K562 (cell line): ENCODE data around the gene SRRD. TPM values are rescaled to one million over a fixed set of nuclear protein-coding genes. Genes with fewer than 3 reads are reported as not detected.

Experiments
- DNMT1 ChIP-seq: fragments of 450-650 bp; IDR thresholded peaks from 2 replicates; pipeline ENCODE4 v1.6.1; 2016; ENCODE audit warnings: antibody characterized with exemption, mild to moderate bottlenecking
- FOXA1 ChIP-seq: fragments of 450-650 bp; IDR thresholded peaks from 2 replicates; pipeline ENCODE4 v1.6.1; 2016; ENCODE audit warnings: mild to moderate bottlenecking, borderline replicate concordance
- HCFC1 ChIP-seq: IDR thresholded peaks from 2 replicates; pipeline ENCODE4 v1.6.1; 2012; ENCODE audit warnings: low read depth, low read length, improper control_type of control experiment
- HOMEZ ChIP-seq: fragments of 250-450 bp; sonication (Bioruptor Pico); IDR thresholded peaks from 2 replicates; pipeline ENCODE4 v1.4.0; 2020; ENCODE audit warnings: mild to moderate bottlenecking, moderate library complexity
- KDM1A ChIP-seq, 2 experiments: fragments of 450-650 bp; IDR thresholded peaks; 2 replicates each; pipeline ENCODE4 v1.6.1; 2016; ENCODE audit warnings: mild to moderate bottlenecking in 2 of 2
- PCBP2 ChIP-seq: fragments of 200-400 bp; formaldehyde crosslinking; IDR thresholded peaks from 2 replicates; pipeline ENCODE4 v1.6.1; 2018; ENCODE audit warnings: low read length, low read depth, mild to moderate bottlenecking, moderate library complexity; ENCODE audit not compliant: poor library complexity, severe bottlenecking
- RHOXF2B ChIP-seq: fragments of 250-450 bp; sonication (Bioruptor Pico); conservative IDR thresholded peaks from 2 replicates; pipeline ENCODE4 v1.5.1; 2021
- ZNF668 ChIP-seq: fragments of 250-450 bp; sonication (Bioruptor Pico); IDR thresholded peaks from 2 replicates; pipeline ENCODE4 v1.8.0; 2022; ENCODE audit warnings: mild to moderate bottlenecking, inconsistent platforms
- ZNF79 ChIP-seq: fragments of 250-450 bp; sonication (Bioruptor Pico); IDR thresholded peaks from 2 replicates; pipeline ENCODE4 v1.4.0; 2020; ENCODE audit warnings: low read depth, mild to moderate bottlenecking, moderate library complexity
- polyA plus RNA-seq, 8 experiments: library from polyadenylated mRNA; depleted of rRNA in 4 of 8; stranded (reverse) in 5 of 8; unstranded in 3 of 8; fragments of >200 nt; fragmentation: Nextera tagmentation in 2 of 8; fragmentation: Illumina TruSeq in 1 of 8; extraction: Ambion mirVana in 2 of 8; extraction: Trizol in 1 of 8; gene quantifications; 2 replicates each; pipeline versions ENCODE4 v1.2.1 to v1.2.3, GENCODE V29; 2011 to 2014; ENCODE audit warnings: inconsistent platforms in 1 of 8, missing spikeins in 1 of 8
- total RNA-seq, 7 experiments: library from RNA; depleted of rRNA in 6 of 7; stranded (reverse); fragments of >200 nt in 6 of 7; fragmentation: Illumina TruSeq in 2 of 7; extraction: Trizol in 2 of 7; gene quantifications; 2 replicates each; pipeline versions ENCODE4 v1.2.1 to v1.2.3, GENCODE V29; 2011 to 2021; ENCODE audit warnings: low replicate concordance in 1 of 7
- TF ChIP-seq, protein P1 (sequence below): fragments of 250-450 bp; sonication (Bioruptor Pico); IDR thresholded peaks from 2 replicates; pipeline ENCODE4 v1.9.0; 2021; ENCODE audit warnings: mild to moderate bottlenecking, inconsistent platforms
- TF ChIP-seq, protein P2 (sequence below): sonication (generic); formaldehyde crosslinking; IDR thresholded peaks from 2 replicates; pipeline ENCODE4 v1.8.1; 2022; ENCODE audit warnings: missing genetic modification reagents
- TF ChIP-seq, protein P3 (sequence below): IDR thresholded peaks from 2 replicates; pipeline ENCODE4 v1.6.1; 2014; ENCODE audit warnings: antibody characterized with exemption
- TF ChIP-seq, protein P4 (sequence below): fragments of 450-650 bp; IDR thresholded peaks from 2 replicates; pipeline ENCODE4 v1.6.1; 2016
- TF ChIP-seq, protein P5 (sequence below): fragments of 450-650 bp; IDR thresholded peaks from 2 replicates; pipeline ENCODE4 v1.7.1; 2018; ENCODE audit warnings: mild to moderate bottlenecking, low read depth; ENCODE audit not compliant: partially characterized antibody

The SRRD gene
- total and polyA plus RNA-seq, 9 of the 15 experiments (the other 6 are each of a cell fraction or from before 2014, with no cell fraction given), result 4.9 to 59.4 (median 34.4) TPM

DNA sequence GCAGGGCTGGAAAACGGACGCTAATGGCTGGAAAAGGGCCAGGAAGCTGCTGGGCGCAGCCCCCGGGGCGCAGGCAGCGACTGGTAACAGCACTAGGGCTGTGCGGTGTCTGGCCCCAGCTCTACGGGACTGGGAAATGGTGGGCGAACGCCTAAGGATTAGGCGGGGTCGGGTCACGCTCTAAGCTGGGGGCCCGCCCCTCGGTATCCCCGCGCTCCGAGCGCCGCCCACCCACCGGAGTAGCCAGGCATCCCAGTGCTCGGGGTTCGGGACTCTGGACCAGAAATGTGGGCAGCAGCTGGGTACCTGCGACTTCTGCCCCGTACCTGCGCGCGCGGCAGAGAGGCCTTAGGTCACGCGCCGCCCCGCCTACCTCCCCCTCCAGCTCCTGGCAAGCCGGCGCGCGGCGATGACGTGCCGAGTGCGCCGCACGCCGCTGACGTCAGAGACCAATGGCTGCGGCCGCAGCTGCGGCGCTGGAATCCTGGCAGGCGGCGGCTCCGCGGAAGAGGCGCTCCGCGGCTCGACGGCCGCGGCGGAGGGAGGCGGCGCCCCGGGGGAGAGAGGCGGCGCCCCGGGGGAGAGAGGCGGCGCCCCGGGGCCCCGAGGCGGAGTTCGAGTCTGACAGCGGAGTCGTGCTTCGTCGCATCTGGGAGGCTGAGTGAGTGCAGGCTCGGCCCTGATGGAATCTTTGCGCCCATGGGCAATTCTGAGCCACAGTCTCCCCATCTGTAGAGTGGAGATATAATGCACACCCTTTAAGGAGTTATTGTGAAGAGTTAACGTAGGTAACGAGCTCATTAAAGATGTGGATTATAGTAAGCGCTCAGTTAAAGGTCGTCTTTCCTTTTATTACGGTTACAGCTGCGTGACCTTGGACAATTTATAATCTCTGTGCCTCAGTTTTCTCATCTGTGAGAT, at the start of gene SRRD, which contains the start of gene HPS4 (continued):
- TF ChIP-seq KDM1A (IDR thresholded peaks at IDR 0.05), result peak; percentile 97 to 99
- TF ChIP-seq HOMEZ (CRISPR knock-in tag), result no peak
- TF ChIP-seq FOXA1, result no peak
- TF ChIP-seq DNMT1, result no peak
- TF ChIP-seq RHOXF2B (CRISPR knock-in tag), result no peak
- TF ChIP-seq, protein P1, sequence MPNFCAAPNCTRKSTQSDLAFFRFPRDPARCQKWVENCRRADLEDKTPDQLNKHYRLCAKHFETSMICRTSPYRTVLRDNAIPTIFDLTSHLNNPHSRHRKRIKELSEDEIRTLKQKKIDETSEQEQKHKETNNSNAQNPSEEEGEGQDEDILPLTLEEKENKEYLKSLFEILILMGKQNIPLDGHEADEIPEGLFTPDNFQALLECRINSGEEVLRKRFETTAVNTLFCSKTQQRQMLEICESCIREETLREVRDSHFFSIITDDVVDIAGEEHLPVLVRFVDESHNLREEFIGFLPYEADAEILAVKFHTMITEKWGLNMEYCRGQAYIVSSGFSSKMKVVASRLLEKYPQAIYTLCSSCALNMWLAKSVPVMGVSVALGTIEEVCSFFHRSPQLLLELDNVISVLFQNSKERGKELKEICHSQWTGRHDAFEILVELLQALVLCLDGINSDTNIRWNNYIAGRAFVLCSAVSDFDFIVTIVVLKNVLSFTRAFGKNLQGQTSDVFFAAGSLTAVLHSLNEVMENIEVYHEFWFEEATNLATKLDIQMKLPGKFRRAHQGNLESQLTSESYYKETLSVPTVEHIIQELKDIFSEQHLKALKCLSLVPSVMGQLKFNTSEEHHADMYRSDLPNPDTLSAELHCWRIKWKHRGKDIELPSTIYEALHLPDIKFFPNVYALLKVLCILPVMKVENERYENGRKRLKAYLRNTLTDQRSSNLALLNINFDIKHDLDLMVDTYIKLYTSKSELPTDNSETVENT (CRISPR knock-in tag), result no peak
- TF ChIP-seq, protein P2, sequence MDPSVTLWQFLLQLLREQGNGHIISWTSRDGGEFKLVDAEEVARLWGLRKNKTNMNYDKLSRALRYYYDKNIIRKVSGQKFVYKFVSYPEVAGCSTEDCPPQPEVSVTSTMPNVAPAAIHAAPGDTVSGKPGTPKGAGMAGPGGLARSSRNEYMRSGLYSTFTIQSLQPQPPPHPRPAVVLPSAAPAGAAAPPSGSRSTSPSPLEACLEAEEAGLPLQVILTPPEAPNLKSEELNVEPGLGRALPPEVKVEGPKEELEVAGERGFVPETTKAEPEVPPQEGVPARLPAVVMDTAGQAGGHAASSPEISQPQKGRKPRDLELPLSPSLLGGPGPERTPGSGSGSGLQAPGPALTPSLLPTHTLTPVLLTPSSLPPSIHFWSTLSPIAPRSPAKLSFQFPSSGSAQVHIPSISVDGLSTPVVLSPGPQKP, result no peak
- peak; percentile 87 for TF ChIP-seq HCFC1
- TF ChIP-seq, protein P3, sequence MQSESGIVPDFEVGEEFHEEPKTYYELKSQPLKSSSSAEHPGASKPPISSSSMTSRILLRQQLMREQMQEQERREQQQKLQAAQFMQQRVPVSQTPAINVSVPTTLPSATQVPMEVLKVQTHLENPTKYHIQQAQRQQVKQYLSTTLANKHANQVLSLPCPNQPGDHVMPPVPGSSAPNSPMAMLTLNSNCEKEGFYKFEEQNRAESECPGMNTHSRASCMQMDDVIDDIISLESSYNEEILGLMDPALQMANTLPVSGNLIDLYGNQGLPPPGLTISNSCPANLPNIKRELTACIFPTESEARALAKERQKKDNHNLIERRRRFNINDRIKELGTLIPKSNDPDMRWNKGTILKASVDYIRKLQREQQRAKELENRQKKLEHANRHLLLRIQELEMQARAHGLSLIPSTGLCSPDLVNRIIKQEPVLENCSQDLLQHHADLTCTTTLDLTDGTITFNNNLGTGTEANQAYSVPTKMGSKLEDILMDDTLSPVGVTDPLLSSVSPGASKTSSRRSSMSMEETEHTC, result peak; percentile 91
- TF ChIP-seq, protein P4, sequence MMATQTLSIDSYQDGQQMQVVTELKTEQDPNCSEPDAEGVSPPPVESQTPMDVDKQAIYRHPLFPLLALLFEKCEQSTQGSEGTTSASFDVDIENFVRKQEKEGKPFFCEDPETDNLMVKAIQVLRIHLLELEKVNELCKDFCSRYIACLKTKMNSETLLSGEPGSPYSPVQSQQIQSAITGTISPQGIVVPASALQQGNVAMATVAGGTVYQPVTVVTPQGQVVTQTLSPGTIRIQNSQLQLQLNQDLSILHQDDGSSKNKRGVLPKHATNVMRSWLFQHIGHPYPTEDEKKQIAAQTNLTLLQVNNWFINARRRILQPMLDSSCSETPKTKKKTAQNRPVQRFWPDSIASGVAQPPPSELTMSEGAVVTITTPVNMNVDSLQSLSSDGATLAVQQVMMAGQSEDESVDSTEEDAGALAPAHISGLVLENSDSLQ, result no peak
- TF ChIP-seq ZNF79, result no peak
- TF ChIP-seq, protein P5, sequence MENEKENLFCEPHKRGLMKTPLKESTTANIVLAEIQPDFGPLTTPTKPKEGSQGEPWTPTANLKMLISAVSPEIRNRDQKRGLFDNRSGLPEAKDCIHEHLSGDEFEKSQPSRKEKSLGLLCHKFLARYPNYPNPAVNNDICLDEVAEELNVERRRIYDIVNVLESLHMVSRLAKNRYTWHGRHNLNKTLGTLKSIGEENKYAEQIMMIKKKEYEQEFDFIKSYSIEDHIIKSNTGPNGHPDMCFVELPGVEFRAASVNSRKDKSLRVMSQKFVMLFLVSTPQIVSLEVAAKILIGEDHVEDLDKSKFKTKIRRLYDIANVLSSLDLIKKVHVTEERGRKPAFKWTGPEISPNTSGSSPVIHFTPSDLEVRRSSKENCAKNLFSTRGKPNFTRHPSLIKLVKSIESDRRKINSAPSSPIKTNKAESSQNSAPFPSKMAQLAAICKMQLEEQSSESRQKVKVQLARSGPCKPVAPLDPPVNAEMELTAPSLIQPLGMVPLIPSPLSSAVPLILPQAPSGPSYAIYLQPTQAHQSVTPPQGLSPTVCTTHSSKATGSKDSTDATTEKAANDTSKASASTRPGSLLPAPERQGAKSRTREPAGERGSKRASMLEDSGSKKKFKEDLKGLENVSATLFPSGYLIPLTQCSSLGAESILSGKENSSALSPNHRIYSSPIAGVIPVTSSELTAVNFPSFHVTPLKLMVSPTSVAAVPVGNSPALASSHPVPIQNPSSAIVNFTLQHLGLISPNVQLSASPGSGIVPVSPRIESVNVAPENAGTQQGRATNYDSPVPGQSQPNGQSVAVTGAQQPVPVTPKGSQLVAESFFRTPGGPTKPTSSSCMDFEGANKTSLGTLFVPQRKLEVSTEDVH, result no peak
- TF ChIP-seq PCBP2, result no peak
- no peak for TF ChIP-seq ZNF668 (CRISPR knock-in tag)
